ENCODE data around the gene ZNHIT3. TPM values are rescaled to one million over a fixed set of nuclear protein-coding genes. Genes with fewer than 3 reads are reported as not detected.

Gene ZNHIT3
- total and polyA plus RNA-seq, 10 of the 15 experiments (the other 5 are each of a cell fraction or from before 2014, with no cell fraction given), result 34.1 to 128 (median 55.6) TPM

DNA sequence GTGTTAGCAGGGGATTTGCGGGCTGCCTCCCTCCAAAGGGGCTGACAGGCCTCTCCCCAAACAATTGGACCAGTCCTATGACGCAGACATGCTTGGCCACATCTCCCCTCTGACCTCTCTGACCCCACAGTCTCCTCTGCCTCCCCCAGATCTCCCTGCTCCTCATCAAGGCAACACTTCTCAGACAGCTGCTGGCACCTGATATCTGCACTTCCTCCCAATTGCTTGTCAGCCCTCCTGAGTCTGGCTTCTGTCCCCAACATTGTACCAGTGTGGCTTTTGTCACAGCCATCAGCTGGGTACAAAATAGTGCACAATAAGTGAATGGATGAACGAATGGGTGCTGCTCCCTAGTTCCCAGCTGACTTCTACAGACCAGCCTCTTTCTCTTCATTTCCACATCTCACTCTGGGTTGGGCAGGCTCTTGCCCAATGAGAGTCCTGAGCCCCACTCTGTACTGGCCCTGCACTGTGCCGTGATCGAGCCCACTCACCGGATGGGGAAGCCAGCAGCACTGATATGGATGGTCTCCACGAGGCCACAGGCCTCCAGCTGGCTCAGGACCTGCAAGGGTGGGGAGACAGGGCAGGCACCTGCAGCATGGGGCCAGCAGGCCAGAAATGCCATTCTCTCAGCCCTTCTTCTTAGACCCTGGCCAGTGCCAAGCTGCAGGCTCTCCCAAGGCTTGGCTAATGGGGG lies 17.1 kb downstream of the ZNHIT3 start (continued):
- TF ChIP-seq, protein P1, sequence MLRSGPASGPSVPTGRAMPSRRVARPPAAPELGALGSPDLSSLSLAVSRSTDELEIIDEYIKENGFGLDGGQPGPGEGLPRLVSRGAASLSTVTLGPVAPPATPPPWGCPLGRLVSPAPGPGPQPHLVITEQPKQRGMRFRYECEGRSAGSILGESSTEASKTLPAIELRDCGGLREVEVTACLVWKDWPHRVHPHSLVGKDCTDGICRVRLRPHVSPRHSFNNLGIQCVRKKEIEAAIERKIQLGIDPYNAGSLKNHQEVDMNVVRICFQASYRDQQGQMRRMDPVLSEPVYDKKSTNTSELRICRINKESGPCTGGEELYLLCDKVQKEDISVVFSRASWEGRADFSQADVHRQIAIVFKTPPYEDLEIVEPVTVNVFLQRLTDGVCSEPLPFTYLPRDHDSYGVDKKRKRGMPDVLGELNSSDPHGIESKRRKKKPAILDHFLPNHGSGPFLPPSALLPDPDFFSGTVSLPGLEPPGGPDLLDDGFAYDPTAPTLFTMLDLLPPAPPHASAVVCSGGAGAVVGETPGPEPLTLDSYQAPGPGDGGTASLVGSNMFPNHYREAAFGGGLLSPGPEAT (IDR thresholded peaks at IDR 0.05; ENCODE audit: low read depth), result no peak
- no peak for TF ChIP-seq ATF7 (IDR thresholded peaks at IDR 0.05; ENCODE audit: low read depth)
- TF ChIP-seq, protein P2, sequence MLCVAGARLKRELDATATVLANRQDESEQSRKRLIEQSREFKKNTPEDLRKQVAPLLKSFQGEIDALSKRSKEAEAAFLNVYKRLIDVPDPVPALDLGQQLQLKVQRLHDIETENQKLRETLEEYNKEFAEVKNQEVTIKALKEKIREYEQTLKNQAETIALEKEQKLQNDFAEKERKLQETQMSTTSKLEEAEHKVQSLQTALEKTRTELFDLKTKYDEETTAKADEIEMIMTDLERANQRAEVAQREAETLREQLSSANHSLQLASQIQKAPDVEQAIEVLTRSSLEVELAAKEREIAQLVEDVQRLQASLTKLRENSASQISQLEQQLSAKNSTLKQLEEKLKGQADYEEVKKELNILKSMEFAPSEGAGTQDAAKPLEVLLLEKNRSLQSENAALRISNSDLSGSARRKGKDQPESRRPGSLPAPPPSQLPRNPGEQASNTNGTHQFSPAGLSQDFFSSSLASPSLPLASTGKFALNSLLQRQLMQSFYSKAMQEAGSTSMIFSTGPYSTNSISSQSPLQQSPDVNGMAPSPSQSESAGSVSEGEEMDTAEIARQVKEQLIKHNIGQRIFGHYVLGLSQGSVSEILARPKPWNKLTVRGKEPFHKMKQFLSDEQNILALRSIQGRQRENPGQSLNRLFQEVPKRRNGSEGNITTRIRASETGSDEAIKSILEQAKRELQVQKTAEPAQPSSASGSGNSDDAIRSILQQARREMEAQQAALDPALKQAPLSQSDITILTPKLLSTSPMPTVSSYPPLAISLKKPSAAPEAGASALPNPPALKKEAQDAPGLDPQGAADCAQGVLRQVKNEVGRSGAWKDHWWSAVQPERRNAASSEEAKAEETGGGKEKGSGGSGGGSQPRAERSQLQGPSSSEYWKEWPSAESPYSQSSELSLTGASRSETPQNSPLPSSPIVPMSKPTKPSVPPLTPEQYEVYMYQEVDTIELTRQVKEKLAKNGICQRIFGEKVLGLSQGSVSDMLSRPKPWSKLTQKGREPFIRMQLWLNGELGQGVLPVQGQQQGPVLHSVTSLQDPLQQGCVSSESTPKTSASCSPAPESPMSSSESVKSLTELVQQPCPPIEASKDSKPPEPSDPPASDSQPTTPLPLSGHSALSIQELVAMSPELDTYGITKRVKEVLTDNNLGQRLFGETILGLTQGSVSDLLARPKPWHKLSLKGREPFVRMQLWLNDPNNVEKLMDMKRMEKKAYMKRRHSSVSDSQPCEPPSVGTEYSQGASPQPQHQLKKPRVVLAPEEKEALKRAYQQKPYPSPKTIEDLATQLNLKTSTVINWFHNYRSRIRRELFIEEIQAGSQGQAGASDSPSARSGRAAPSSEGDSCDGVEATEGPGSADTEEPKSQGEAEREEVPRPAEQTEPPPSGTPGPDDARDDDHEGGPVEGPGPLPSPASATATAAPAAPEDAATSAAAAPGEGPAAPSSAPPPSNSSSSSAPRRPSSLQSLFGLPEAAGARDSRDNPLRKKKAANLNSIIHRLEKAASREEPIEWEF (IDR thresholded peaks at IDR 0.05; ENCODE audit: insufficient replicate concordance, low read depth, low read length), result no peak

DNA sequence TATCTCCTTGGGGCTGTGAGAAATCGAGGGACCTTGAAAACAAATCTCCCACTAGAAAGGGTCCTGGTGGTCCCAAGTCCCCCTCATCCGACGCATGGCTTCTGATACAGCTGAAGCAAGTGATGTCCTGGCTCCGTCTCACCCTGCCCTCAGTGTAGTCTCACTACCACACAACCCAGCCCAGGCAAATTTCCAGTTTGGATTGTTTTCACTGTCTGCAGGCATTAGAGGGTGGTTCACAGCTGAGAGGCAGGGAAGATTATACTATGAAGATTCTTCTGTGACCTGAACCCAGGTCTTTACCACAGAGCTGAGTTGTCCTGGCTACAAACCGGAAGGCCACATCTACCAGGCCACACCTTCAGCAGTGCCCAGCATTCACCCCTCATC lies 17.7 kb downstream of the ZNHIT3 start:
- ChIA-PET POLR2A (interaction anchor here (0.6 kb wide), 1 partner anchor 974 kb away, joined by 5 read pairs; no protein-coding TSS in a partner anchor), RAD21 (ENCODE audit: unreplicated experiment) (no interaction called here), CTCF (no interaction called here), SMC1A (ENCODE audit: uncharacterized antibody, unreplicated experiment) (no interaction called here)
- no peak for FAIRE-seq
- DNase-seq (ENCODE audit: low read depth, low spot score), result no peak
- WGBS (ENCODE audit: insufficient coverage, insufficient replicate concordance, low lambda C conversion rate, missing lambda C conversion rate), result 100% methylated on average over 5 of the region's 5 CpGs
- in situ Hi-C loops (cut with MboI), result no loop called here
- no peaks in the 10 kb centered on the region for H3K79me2 ChIP-seq (ENCODE audit: control insufficient read depth, insufficient read depth, low read length)
- H3K4me1 ChIP-seq (ENCODE audit: control insufficient read depth, insufficient read depth, low read length), result no peaks in the 10 kb centered on the region
- no peak overlapping the region for H3K9ac ChIP-seq (ENCODE audit: control insufficient read depth, insufficient read depth, low read length)
- no peak overlapping the region for H3K27ac ChIP-seq (ENCODE audit: control insufficient read depth, insufficient read depth)
- no peak overlapping the region for H3K4me3 ChIP-seq
- no TSS peak for BruUV-seq (replicated peaks)
- H3K36me3 ChIP-seq (ENCODE audit: control insufficient read depth in 2 of 2, insufficient read depth in 2 of 2, low read length in 1 of 2), result peaks cover 24 to 27% of the 10 kb centered on the region in 2 experiments
- no peak for TF ChIP-seq YBX1 (IDR thresholded peaks at IDR 0.05)
- intact Hi-C loops (cut with micrococcal nuclease; ENCODE audit: unreplicated experiment), result no loop called here
- no peak for ATAC-seq
- H3K27me3 ChIP-seq (replicated peaks in 1 of 2; ENCODE audit: control insufficient read depth in 2 of 2, insufficient read depth in 2 of 2, low read length in 1 of 2), result no peaks in the 10 kb centered on the region
- H3K9me3 ChIP-seq (replicated peaks; ENCODE audit: control insufficient read depth, insufficient read depth, low read length), result no peaks in the 10 kb centered on the region
- H3K4me2 ChIP-seq (ENCODE audit: control insufficient read depth, insufficient read depth), result no peak overlapping the region
- H4K20me1 ChIP-seq (ENCODE audit: control insufficient read depth, insufficient read depth), result no peaks in the 10 kb centered on the region
- H2AFZ ChIP-seq (ENCODE audit: control insufficient read depth, low read depth, low read length), result no peak overlapping the region
